GM18861 (cell line): ENCODE data around the gene PHF24.
"Not testable (repeated sequence)": the region's sequence is repeated elsewhere in the genome, so short reads cannot be mapped to it uniquely, and the experiment has no call there.

Experiments used
- ATAC-seq: cut with Tn5 transposase; IDR thresholded peaks from one replicate; pipeline ENCODE4 v1.9.1; 2021; ENCODE audit not compliant: unreplicated experiment

The PHF24 gene

GRCh38 chr9:34996181-34996904 lies 38.3 kb downstream of the PHF24 start:
- ATAC-seq: no peak

GRCh38 chr9:34996905-34997279 lies 38.8 kb downstream of the PHF24 start:
- ATAC-seq: no peak

- no peak for ATAC-seq
Observed at GRCh38 chr9:34997379-34997781, 39.3 kb downstream of the PHF24 start.

DNA sequence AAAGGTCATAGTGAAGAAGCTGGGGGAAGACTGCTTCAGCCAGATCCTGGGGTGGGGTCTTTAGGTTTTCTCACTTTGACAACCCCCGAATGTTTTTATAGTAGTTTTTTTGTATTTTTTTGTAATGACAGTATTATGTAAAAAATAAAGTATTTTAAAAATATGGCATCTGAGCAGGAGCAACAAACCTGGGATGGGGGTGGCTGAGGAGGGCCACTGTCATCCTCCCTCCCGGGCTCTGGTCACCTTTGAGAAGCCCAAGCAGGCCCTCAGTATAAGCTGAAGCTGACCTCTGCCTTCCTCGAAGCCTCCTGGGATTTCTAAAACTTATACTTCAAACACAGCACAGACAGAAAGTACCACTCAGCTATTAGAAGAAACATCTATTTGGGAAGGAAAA lies 40.2 kb downstream of the PHF24 start:
- ATAC-seq: no peak

GRCh38 chr9:34999576-34999975 lies 41.5 kb downstream of the PHF24 start:
- no peak for ATAC-seq

DNA sequence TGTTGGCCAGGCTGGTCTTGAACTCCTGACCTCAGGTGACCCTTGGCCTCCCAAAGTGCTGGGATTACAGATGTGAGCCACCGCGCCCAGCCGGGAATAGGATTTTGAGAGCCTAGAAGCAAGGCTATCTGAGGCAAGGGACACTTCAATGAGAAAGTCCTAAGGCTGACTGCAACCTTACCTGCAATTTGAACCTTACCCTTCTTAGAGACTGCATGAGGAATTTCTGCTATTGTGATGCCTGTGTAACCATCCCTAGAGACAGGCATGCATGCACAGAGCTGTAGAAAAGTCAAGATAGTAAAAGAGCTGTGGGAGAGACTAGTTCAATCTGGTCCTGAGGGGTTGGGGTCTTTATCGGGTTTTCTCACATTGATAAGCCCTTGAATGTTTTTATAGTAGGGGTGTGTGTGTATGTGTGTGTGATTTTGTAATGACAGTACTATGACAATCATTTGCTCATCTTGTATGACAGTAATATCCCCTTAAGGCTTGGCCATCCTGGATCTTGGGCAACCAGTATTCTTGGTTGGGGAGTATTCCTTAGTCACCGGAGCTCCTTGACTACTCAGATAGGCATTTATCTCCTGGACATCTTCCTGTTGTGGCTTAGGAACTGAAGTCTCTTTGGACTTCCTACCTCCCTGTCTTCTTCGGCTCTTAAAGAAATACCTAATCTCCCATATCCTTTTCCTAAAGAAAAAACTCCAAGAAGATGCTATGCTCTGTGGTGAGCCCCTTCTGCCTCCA lies 42.6 kb downstream of the PHF24 start:
- ATAC-seq: no peak

DNA sequence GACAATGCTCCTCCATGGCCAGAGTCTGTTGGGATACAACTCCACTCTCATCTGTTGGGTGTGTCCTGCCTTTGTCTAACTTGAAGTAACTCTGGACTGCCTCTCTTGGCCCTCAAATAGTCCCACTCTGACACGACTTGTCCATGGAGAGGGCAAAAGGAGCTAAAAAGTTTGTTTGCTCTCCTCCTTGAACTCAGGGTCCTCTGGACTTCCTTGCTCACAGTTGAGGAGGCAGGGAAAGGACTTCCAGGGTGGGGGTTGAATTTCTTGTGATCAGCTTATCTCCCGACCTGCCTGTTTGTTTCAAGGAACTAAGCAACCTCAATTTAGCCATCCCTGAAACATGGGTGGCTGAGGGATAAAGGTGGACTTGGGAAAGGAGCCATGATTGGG lies 43.2 kb downstream of the PHF24 start:
- ATAC-seq: no peak

- ATAC-seq: no peak
Observed at GRCh38 chr9:35001803-35002502, 43.9 kb downstream of the PHF24 start.

DNA sequence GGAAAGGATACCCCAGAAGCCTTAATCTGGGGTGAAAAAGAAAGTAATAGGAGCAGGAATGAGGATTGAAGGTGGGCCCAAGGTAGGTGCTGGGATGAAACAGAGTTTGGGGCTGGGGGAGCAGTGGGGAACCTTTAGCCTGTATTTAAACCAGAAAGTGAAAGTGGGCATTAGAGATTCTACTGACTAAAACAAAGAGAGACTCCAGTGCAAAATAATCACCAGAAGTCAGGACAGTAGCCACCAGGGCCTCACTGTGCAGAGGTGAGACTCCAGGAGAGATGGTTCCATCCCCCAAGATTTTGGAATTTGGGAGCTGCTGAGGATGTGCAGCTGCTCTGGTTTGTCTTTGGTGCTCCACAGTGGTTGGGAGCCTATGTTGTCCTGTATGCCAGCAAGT lies 44.5 kb downstream of the PHF24 start:
- no peak for ATAC-seq

GRCh38 chr9:35004299-35004698 lies 46.2 kb downstream of the PHF24 start:
- ATAC-seq: not testable (repeated sequence)

DNA sequence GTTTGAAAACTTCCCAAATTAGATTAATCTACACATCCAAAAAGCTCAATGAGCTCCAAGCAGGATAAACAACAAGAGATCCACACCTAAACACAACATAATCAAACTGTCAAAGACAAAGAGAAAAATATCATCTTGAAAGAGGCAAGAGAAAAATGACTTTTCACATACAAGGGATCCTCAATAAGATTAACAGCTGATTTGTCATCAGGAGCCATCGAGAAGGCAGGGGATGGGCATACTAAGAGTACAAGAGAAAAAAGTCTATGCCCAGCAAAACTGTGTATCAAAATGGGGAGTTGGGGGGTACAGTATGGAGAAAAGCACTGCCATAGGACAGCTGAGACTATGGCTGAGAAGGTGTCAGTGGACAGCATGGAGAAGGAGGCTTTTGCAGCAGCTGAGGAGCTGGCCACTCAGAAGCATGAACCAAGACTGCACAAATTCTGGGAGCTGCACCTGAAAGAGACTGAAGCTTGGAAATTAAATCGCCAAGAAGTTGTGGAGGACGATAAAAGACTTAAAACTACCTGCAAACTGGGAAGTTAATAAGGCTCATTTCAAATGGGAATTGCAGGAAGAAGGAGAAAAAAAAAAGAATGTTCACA lies 52.4 kb downstream of the PHF24 start:
- ATAC-seq: no peak

DNA sequence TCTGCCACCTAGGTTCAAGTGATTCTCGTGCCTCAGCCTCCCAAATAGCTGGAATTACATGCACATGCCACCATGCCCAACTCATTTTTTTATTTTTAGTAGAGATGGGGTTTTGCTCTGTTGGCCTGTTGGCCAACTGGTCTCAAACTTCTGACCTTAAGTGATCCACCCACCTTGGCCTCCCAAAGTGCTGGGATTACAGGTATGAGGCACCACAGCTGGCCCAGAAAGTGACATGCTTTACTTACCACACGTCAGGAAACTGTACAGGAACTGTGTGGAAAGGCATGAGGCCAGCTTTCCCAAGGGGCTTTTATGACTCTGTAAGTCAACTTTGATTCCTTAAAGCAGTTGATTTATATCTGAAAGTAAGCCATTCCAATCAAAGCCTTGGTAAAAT lies 56.4 kb downstream of the PHF24 start:
- ATAC-seq: no peak

- not testable (repeated sequence) for ATAC-seq
Observed at GRCh38 chr9:35023443-35023842, 65.4 kb downstream of the PHF24 start.

DNA sequence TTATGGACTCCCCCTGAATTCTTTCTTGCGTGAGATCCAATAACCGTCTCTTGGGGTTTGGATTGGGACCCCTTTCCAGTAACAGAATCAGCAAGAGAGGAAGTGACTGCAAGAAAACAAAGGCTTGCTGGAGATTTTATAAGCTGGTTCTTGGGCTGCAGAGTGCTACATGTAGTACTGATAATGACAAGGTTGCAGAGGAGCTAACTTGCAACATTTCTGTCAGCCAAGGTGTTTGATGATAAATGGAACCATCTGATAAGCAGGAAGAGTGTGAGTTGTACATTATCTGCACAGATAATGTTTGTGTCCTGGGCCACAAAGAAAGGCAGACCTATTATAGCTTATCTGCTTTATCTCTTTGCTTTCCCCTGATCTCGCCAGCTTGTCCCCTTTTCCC lies 68.6 kb downstream of the PHF24 start:
- no peak for ATAC-seq

DNA sequence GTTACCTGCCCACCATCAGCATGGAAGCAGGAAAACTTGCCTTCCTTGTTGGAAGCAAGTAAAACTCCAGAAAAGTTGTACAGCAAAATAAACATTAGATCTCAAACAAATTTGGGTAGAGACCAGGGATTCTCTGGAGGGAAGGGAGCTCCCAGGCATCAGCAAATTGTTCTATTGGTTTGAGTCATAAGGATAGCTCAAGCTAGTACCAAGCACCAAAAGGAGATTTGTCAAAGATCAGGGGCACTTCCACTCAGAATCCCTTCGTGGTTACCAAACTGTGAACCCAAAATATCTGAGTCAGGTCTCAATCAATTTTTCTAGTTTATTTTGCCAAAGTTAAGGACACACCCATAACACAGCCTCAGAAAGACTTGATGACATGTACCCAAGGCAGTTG lies 69.3 kb downstream of the PHF24 start:
- no peak for ATAC-seq

DNA sequence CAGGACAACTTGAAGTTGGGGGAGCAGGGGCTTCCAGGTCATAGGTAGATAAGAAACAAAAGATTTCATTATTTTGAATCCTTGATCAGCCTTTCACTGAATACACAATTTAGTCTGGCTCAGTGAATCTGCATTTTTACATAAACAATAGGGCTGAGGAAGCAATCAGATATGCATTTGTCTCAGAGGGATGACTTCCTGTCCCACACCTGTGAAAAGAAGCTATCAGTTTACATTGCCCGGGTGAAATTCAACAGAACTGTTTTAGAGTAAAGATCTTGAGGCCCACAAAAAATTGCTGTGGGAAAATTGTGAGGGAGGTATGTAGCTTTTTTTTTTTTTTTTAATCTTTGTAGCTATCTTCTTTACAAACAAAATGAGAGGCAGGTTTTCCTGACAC lies 69.8 kb downstream of the PHF24 start:
- ATAC-seq: no peak

- ATAC-seq: no peak
Observed at GRCh38 chr9:35028341-35028740, 70.3 kb downstream of the PHF24 start.

DNA sequence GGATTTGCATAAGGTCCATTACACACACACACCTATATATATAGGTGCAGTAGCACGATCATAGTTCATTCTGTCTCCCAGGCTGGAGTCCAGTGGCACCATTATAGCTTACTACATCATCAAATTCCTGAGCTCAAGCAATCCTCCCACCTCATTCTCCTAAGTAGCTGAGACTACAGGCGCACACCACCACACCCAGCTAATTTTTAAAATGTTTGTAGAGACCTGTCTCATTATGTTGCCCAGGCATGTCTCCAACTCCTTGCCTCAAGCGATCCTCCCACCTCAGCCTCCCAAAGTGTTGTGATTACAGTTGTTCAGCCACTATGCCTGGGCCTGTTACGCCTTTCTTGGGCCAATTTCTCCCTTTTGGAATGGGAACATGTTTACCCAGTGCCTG lies 71.2 kb downstream of the PHF24 start:
- ATAC-seq: no peak

DNA sequence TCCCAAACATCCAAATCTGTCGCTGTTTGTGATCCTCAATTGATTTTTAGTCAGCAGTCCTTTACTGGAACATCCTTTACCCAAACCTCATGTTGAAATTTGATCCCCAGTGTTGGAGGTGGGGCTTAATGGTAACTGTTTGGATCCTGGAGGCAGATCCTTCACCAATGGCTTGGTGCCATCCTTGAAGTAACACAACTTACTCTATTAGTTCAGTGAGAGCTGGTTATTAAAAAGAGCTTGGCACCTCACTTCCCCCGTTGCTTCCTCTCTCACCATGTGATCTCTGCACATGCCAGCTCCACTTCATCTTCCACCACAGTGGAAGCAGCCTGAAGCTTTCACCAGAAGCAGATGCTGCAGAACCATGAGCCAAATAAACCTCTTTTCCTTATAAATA lies 71.8 kb downstream of the PHF24 start:
- ATAC-seq: no peak
